Measurements from ENCODE around the gene ACTL6B. TPM values are rescaled to one million over a fixed set of nuclear protein-coding genes. Genes with fewer than 3 reads are reported as not detected.

The ACTL6B gene
- polyA plus RNA-seq, 1 donor (not counting 4 experiments of a cell fraction or from before 2014, with no cell fraction given): not detected

DNA sequence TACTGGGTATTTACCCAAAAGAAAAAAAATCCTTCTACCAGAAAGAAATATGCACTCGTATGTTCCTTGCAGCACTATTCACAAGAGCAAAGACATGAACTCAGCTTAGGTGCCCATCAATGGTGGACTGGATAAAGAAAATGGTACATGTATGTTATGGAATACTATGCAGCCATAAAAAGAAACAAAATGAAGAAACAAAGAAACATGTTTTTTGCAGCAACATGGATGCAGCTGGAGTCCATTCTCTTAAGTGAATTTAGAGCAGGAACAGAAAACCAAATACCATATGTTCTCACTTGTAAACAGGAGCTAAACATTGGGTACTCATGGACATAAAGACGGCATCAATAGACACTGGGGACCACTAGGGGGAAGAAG, 11.8 kb upstream of the ACTL6B start:
- dilution Hi-C loops (cut with MboI; ENCODE audit: extremely low pct_ligation_motif_present, low sequenced_read_pairs): no loop called here
- no peak overlapping the region for H3K9ac ChIP-seq (ENCODE audit: control insufficient read depth, extremely low read depth, insufficient read depth, low read length)
- H3K4me2 ChIP-seq (ENCODE audit: control insufficient read depth, extremely low read depth, insufficient read depth, low read depth, low read length): no peak overlapping the region
- no peaks in the 10 kb centered on the region for H3K79me2 ChIP-seq (ENCODE audit: control insufficient read depth, insufficient read depth, low read length)
- H3K9me3 ChIP-seq (ENCODE audit: control insufficient read depth, low read depth, low read length): no peaks in the 10 kb centered on the region
- TF ChIP-seq, protein P1, sequence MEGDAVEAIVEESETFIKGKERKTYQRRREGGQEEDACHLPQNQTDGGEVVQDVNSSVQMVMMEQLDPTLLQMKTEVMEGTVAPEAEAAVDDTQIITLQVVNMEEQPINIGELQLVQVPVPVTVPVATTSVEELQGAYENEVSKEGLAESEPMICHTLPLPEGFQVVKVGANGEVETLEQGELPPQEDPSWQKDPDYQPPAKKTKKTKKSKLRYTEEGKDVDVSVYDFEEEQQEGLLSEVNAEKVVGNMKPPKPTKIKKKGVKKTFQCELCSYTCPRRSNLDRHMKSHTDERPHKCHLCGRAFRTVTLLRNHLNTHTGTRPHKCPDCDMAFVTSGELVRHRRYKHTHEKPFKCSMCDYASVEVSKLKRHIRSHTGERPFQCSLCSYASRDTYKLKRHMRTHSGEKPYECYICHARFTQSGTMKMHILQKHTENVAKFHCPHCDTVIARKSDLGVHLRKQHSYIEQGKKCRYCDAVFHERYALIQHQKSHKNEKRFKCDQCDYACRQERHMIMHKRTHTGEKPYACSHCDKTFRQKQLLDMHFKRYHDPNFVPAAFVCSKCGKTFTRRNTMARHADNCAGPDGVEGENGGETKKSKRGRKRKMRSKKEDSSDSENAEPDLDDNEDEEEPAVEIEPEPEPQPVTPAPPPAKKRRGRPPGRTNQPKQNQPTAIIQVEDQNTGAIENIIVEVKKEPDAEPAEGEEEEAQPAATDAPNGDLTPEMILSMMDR (optimal IDR thresholded peaks at IDR 0.05 in 1 of 3, IDR thresholded peaks at IDR 0.05 in 1 of 3, conservative IDR thresholded peaks at IDR 0.05 in 1 of 3; ENCODE audit: extremely low read depth in 1 of 3, insufficient read depth in 2 of 3, low read length in 3 of 3): no peak
- no peak for TF ChIP-seq EZH2 (IDR thresholded peaks at IDR 0.05; ENCODE audit: low read length)
- no peaks in the 10 kb centered on the region for H3K27me3 ChIP-seq (ENCODE audit: control insufficient read depth, extremely low read depth, insufficient read depth, low read length)
- DNase-seq (ENCODE audit: low read depth, low spot score) (no peak), FAIRE-seq (no peak)
- H3K4me3 ChIP-seq (ENCODE audit: control insufficient read depth in 2 of 3, extremely low read depth in 1 of 3, insufficient read depth in 2 of 3, low read depth in 1 of 3, low read length in 3 of 3): no peak overlapping the region
- no peak overlapping the region for H2AFZ ChIP-seq (ENCODE audit: control insufficient read depth, low read length)
- H3K27ac ChIP-seq (ENCODE audit: control insufficient read depth, insufficient read depth, low read length): no peak overlapping the region
- no peaks in the 10 kb centered on the region for H3K9me1 ChIP-seq (ENCODE audit: control insufficient read depth, extremely low read depth, insufficient read depth, low read length)
- H4K20me1 ChIP-seq (ENCODE audit: control insufficient read depth, extremely low read depth, insufficient read depth, low read length): no peaks in the 10 kb centered on the region
- H3K4me1 ChIP-seq (ENCODE audit: control insufficient read depth, extremely low read depth, insufficient read depth, low read length): no peaks in the 10 kb centered on the region
- H3K36me3 ChIP-seq (ENCODE audit: control insufficient read depth in 2 of 2, extremely low read depth in 1 of 2, insufficient read depth in 2 of 2, low read length in 2 of 2): no peaks in the 10 kb centered on the region

- FAIRE-seq: no peak
- H3K79me2 ChIP-seq (ENCODE audit: control insufficient read depth, insufficient read depth, low read length): no peaks in the 10 kb centered on the region
- no peak overlapping the region for H3K4me3 ChIP-seq (ENCODE audit: control insufficient read depth in 2 of 3, extremely low read depth in 1 of 3, insufficient read depth in 2 of 3, low read depth in 1 of 3, low read length in 3 of 3)
- H3K36me3 ChIP-seq (ENCODE audit: control insufficient read depth in 2 of 2, extremely low read depth in 1 of 2, insufficient read depth in 2 of 2, low read length in 2 of 2): no peaks in the 10 kb centered on the region
- no peaks in the 10 kb centered on the region for H3K27me3 ChIP-seq (ENCODE audit: control insufficient read depth, extremely low read depth, insufficient read depth, low read length)
- TF ChIP-seq, protein P1 (optimal IDR thresholded peaks at IDR 0.05 in 1 of 3, IDR thresholded peaks at IDR 0.05 in 1 of 3, conservative IDR thresholded peaks at IDR 0.05 in 1 of 3; ENCODE audit: extremely low read depth in 1 of 3, insufficient read depth in 2 of 3, low read length in 3 of 3): no peak
- no peak for TF ChIP-seq EZH2 (IDR thresholded peaks at IDR 0.05; ENCODE audit: low read length)
- no peak overlapping the region for H2AFZ ChIP-seq (ENCODE audit: control insufficient read depth, low read length)
- no peaks in the 10 kb centered on the region for H3K9me3 ChIP-seq (ENCODE audit: control insufficient read depth, low read depth, low read length)
- dilution Hi-C loops (cut with MboI; ENCODE audit: extremely low pct_ligation_motif_present, low sequenced_read_pairs): no loop called here
- no peaks in the 10 kb centered on the region for H3K4me1 ChIP-seq (ENCODE audit: control insufficient read depth, extremely low read depth, insufficient read depth, low read length)
- H3K9me1 ChIP-seq (ENCODE audit: control insufficient read depth, extremely low read depth, insufficient read depth, low read length): no peaks in the 10 kb centered on the region
- no peak for DNase-seq (ENCODE audit: low read depth, low spot score)
- H3K9ac ChIP-seq (ENCODE audit: control insufficient read depth, extremely low read depth, insufficient read depth, low read length): no peak overlapping the region
- no peaks in the 10 kb centered on the region for H4K20me1 ChIP-seq (ENCODE audit: control insufficient read depth, extremely low read depth, insufficient read depth, low read length)
- H3K4me2 ChIP-seq (ENCODE audit: control insufficient read depth, extremely low read depth, insufficient read depth, low read depth, low read length): no peak overlapping the region
- no peak overlapping the region for H3K27ac ChIP-seq (ENCODE audit: control insufficient read depth, insufficient read depth, low read length)
These were observed 11.3 kb upstream of the ACTL6B start for GRCh38 chr7:100667331-100668068.
